NCI-H2029 treated with DMSO at 0.1 percent for 48 hours (cell line): ENCODE results near the gene VEPH1.

Experiments used
- DNase-seq: peaks from one replicate; lab custom pipeline; 2025; lab: John Stamatoyannopoulos, UW

Gene VEPH1

DNA sequence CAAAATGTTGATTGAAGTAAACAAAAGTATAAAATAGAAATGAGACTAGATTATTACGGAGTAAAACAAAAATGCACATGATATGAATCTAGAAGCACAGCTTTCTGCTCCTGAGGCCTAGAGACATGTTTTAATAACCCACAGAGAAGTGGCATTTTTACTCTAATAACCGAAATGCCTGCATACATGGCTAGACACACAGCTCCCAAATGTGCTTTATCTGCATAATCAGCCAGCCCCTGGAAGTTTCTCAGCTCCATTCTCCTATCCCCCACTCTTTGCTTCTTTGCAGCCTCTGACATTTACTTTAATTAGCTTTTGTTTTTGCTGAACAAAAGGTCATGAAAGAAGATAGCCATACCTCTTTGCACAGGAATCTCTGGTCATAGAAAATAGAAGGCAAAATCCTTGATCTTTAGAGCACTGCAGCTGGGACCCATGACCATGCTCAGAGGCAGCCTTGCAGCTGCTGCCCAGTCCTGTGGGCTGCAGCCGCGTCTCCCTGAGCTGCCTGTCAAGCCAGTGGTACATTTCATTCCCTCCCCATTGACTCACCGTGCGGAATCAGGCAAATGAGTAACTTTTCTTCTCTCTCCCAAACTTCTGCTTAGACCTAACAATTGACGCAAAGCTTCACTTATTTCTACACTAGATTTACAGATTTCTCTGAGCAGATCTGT lies at the start of gene VEPH1:
Gene VEPH1 (minus strand): TSS at position 501 of the 680 bp plus-strand sequence. CDS start 8,067 bp downstream, outside the sequence.
- DNase-seq, result no peak

DNA sequence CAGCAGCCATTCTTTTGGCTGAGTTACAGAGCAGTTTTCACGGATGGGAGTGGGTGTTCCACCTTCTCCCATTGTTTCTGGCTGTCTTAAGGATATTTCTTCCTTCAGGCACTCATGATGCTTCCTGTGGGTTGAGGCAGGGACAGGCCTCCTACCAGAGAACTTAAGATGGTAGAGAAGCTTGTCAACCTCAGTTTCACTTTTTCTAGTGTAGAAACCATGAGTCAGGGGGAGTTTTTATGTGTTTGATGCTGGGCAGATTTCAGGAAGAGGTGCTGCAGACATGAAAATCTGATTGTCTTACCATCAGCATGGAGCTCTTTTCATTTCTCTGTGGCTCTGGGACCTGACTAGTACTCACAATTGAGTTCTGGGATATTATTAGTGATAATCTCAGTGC lies 48.7 kb upstream of the VEPH1 start:
- DNase-seq, result no peak

DNA sequence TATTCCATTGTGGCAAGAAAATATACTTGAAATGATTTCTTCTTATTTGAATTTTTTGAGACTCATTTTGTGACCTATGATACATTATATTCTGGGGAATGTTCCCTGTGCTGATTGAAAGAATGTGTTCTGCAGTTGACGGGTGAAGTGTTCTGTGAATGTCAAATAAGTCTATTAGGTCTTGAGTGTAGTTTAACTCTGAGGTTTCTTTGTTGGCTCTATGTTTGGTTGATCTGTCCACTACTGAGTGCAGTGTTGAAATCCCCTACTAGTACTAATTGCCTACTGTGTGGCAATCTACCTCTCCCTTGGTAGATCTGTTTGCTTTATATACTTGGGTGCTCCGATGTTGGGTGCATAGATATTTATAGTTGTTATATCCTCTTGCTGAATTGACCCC lies 46.3 kb upstream of the VEPH1 start:
- DNase-seq, result no peak

DNA sequence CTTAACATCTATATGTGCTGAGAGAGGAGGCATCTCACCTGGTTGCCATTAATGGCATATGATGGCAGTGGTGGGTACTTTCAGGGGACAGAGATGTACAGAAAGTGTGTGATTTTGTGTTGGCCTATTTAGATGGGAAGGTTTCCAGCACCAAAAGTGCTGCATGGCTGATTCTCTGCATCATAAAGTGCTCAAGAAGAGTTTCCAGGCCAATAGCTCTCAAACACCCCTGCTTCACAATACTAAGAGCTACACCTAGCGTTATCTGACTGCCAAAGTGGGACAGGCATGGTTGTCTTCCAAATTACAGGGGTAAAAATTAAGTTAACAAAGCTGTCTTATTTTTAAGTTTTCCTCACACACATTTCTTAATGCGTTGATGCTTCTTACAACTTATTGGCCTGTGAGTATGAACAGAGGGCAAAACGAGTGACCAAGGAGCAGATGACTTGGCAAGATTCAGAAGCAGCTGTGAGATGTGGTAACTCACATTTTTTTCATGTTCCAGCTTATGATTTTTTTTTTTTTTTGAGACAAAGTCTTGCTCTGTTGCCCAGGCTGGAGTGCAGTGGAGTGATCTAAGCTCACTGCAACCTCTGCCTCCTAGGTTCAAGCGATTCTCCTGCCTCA lies 41.4 kb upstream of the VEPH1 start:
- DNase-seq, result no peak

DNA sequence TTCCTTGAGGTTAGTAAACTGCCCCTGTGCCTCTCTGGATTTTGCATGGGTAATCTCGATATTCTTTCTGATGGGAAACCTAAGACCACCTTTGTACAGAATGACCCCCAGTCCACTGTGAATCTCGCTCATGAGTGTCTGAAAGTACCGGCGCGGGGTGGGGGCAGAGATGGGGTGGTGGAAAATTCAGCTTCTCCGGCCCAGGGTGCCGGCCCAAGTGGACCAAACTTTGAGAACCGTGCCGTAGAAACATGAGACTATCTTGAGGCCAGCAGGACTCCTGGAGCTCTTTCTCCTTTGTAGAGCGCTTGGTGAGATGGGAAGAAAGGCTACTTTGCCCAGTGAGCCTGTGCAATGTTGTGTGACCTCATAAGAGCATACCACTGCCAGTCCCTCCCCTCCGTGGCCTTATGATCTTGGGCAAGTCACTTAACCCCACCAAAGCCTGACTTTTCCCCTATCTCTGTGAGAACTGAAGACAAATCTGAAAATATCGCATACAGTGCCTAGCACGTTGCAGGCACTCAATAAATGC lies 40.4 kb upstream of the VEPH1 start:
- no peak for DNase-seq

DNA sequence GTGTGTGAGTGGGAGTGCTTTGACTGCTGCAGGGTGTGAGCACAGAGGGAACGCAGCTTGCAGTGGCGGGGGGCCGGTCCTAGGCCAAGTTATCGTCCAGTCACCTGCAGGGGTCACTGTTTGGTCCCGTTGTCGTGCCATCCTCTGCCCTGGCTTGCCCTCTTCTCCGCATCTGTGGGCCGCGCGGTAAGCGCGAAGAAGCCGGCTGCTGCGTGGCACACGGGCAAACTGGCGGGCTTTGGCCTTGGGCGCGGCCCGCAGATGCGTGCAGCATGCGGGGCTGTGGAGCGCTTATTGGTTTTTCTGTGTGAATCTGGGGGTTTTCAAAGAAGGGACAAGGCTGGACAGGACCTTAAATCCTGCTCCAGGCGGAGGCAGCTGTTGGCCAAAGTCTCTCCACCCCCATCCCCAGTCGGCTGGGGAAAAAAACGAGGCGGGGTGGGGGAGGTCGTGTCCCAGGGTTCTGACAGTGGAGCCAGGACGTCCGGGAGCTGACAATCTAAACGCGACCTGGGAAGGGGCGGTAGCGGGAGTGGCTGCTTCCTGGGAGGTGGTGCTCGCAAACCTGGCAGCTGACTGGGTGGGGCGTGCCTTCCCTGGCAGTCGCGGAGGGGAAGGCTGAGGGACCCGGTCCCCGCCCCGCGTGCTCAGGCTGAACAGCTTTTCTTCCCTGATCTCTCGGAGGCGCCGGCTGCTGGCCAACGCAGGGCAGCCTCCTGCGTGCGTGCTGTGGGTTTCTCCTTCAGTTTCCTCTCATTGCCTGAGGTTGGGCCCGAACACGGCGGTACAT lies 39.7 kb upstream of the VEPH1 start:
- peak; percentile 30 for DNase-seq

DNA sequence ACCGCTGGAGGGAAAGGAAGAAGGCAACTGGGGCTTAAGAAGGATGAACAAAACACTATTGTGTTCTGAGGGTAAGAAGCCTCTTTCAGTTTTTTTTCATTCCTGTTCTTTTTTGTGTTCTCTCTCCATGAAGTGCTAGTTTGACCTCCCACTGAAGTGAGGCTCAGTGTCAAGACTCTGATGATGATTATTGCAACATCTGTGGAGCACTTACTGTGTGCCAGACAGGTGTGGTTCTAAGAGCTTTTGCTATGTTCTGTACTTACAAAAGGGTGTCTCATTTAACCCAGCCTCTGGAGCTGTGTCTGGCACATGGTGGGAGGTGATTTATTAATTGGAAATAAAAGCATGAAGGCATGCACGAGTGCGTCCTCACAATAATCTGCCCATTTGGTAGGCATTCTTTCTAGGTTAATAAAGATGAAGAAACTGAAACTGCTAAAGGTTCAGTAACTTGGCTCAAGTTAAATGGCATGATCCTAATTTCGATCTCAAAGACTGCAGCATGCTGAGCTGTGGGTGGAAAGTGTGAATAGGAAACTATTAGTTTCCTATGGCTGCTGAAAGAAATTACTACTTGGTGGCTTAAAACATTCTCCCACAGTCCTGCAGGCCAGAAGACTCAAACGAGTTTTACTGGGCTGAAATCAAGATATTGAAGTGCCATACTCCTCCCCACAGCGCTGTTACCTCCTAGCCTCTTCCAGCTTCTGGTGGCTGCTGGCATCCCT lies 38.5 kb upstream of the VEPH1 start:
- DNase-seq, result no peak

DNA sequence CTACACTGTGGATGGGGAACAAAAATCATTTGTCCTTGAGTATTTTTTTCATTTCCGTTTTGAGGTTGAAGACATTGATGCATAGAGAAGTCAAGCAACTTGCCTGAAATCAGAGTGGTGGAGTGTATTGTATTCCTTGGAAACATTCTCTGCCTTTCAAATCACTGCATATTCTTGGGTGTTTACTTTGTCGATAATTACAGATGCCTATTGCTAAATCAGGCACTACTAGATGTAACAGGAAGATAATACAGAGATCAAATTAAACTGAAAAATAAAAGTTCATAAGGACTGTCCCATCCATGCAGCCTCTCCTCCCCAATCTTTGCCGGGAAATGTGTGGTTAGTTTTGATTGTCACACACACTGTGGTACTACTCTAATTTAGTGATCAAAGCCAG lies 37.4 kb upstream of the VEPH1 start:
- DNase-seq, result no peak

DNA sequence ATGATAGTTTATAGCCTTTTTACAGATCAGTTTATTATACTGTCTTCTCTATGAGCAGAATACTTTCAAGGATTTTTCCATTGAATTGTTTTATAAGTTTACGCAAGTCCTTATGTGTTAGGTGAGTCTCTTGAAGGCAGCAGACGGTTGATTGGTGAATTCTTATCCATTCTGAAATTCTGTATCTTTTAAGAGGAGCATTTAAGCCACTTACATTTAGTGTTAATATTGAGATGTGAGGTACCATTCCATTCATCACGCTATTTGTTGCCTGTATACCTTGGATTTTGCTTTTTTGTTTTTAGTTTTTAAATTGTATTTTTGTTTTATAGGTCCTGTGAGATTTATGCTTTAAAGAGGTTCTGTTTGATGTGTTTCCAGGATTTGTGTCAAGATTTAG lies 32.5 kb upstream of the VEPH1 start:
- DNase-seq, result no peak

DNA sequence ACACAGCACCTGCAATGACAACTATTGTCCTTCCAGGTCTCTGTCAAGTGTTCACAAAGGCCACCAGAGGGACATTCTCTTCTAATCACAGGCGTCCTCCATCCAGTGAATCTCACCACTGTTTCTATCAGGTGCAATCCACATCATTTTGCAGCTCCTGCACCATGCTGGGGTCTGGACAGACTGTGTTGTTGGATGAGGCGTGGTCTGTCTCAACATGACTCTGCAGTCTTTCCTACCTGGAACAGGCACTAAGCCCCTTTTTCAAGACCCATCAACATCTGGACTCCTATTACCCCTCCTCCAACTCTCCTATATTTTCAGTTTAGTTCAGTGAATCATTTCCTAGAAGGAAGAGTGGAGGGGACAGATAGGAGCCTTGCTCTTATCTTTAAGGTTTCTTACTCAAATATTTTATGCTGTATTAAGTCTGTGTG lies 31.5 kb upstream of the VEPH1 start:
- no peak for DNase-seq

DNA sequence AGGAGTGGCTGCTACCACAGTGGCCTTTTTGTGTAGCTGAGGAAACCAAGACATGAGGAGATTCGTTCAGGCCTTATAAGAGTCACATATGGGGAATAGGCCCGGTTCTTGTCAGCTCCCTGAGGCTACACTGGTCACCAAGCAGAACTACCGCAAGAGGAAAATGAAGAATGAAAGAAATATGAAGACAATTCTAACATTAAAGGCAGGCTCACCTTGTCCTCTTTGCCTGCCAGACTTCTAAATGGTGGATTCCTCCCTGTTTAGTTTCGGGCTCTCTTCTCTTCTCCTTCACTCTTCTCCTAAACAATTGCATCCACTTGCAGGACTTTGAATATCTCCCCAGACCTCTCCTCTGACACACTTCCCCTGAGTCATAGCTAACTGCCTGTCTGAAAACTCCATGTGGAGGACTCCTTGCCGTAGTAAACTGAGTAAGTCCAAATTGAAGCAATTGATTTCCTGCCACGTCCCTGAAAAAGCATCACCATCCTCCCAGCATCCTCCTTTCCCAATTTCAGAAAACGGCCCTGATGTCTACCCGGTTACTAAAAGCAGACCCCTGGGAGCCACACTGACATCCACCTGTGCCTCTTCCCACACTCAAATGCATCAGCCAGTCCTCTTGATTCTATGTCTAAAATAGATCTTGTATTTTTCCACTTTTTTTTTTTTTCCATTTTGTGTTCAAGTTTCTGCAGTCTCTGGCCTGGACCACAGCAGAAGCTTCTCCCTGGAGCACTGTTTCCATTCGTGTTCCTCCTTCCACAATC lies 30.3 kb upstream of the VEPH1 start:
- DNase-seq, result no peak

DNA sequence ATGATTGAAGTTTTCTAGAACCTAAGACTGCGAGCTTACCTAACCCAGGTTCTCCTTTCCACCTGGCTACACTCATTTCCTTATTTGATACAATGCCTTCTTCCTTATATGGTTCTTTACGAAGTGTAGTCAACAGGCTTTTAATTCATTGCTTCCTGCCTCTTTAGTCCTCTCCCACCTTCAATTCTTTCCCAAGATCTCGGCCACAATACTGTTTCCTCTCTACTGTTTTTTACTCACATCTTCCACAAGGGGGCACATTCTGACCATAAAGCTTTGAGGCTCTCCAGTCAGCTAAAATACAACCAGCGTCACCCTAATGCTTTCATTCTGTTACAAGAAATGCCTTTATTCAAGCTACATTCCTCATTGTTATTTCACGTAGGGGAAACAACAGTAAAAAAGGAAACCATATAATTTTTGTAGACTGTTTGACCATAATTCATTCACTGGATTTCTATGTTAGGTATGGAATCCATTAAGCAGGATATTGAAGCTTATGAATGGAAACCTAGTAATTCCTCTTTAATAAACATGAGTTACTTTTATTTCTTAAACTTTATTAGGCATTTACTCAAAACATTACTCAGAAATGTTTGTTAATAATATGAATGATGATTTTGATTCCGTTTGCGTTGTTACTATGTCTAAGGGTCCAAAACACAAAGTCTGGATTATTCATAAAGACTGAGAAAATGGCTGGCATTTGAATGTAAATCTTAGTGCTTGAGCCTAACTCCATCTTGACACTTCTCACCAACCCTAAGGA lies 29.5 kb upstream of the VEPH1 start:
- DNase-seq, result peak; percentile 81

DNA sequence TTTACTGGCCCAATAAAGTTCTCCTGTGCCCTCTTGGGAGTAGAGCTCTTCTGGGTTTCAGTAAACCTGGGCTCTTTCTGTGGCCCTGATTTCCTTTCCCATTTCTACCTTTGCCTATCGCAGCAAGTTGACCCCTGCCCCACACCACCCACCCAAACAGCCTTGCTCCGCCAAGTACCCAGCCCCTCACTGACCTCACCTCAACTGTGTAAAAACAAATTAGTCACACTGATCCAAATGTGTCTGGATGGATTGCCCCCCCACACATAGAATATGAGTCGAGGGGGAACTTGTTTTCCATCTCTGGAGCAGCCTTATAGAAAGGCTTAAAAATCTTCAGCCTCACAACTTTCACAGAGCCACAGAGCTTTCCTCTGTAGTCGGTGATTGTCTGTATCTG lies 28.6 kb upstream of the VEPH1 start:
- DNase-seq, result no peak

DNA sequence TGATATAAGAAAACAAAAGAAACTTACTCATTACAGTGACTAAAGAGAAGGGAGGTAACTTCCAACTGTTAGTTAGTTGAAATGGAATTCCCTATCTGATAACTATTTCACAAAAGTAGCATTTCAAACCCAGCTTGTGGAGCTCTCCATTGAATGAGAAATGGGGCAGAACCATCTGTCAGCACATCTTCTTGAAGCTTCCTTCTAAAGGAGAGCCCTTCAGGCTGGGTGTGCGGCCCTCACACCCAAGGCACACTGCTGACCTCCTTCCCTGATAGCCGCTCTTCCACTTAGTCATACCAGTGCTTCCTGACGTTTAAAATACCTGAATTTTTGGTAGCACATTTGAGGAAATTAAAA lies 28.1 kb upstream of the VEPH1 start:
- no peak for DNase-seq

DNA sequence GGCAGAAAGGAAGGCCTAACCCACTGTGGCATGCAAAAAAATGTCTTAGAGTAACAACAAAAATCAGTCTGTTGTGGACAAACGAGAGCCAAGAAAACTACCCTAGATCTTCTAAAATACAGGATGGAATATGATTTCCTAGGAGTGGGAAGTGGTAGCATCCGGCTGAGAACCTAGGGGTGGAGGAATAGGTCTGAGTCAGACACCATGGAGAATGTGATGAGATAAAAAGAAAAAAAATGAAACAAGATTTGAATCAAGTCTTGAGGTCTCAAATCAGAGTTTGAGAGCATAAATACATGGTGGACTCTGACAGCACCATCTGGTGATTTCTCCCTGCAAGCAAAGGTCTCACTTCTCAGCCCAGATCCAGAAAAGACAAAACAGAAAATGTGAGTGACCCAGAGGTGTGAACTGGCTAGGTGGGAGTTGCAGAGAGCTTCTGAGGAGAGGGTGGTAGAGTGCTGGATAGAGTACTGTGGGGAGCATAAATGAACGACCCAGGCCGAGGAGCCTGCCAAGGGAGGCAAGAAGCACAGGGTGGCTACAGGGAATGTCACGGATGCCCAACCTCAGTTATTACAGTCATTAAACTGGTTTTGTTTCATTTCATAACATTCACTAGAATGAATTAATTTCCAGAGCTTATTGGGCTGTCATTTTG lies 27.6 kb upstream of the VEPH1 start:
- no peak for DNase-seq

DNA sequence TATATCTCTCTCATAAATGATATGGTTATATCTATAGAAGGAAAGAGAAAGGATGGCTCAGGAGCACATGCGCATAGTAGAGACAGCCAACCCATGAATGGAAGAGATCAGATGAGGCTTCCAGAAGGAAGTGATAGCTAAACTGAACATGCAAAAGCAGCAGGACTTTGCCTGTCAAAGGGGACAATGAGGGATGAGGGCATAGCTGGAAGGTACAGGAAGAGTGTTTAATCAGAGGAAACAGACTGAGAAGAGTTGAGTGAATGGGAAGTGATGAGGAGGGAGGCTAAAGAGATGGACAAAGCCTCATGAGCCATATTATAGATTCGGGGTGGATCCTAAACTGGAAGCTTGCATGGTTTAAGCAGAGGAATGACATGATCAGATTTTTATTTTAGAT lies 26.5 kb upstream of the VEPH1 start:
- DNase-seq, result no peak

DNA sequence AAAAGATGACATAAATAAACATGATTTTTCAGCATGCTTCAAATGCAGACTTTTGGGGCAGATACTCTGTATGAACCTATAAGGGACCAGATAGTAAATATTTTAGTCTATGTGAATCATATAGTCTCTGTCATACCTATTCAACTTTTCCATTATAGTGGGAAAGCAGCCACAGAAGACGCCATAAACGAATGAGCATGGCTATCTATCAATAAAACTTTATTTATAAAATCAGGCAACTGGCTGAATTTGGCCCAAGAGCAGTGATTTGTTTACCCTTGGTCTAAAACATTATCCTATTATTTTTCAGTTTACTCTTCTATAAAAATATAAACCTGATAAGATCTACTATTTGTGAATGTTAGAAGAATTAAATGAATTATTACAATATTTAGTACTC lies 25.9 kb upstream of the VEPH1 start:
- DNase-seq, result no peak

DNA sequence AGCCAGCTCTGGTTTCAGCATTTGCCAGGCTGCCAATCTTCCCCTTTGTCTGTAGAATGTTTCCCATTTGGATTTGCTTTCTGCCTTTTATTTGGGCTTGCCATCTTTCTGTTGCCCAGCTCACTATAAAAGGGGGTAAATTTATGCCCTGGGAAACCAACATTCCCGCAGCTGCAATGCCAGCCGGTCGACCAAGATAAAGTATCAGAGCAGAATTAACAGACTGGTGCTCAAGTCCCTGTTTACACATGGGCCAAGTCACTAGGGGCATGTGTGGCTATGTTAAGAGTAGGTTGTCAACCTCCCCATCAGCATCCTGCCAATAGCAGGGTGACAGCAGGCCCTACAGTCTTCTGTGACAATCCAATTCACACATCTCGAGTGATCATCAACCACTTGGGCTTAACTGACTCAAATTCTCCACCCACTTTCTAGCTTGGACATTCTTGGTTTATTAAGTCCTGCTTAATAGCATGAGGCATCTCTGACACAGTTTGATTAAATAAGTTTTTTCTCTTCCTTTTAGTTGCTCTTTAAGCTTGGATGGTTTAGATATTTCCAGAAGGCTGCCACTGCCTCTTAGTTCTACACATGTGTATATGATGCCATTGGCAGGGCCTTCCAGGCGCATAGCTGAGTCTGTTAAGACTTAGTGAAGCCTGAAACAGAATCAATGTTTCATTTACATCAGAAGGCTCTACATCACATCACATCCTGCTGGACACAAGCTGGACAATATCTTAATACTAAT lies 24.1 kb upstream of the VEPH1 start:
- DNase-seq, result no peak

DNA sequence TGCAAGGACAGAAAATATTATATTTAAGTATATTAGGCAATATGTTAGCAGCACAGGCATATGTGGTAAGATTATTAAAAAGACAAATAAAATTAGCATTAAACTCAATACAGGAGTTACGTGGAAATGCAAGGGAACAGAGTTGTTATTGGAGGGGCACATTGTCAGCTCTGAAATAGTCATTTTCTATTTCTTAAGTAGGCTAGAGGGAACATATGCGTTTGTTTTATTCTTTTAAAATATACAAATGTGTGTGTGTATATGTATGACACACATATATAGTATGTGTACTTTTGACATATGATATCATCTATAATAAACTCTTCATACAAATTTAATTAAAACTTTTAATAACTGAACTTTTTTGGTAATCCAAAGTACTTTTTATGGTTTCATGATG lies 22.8 kb upstream of the VEPH1 start:
- DNase-seq, result no peak
